Liver (tissue), 9 donors: ENCODE data around the gene EMP2. TPM values are rescaled to one million over a fixed set of nuclear protein-coding genes. Genes with fewer than 3 reads are reported as not detected.

Source experiments
- DNase-seq: peaks from one replicate; pipeline ENCODE4 v3.0.0-alpha.2; 2017; ENCODE audit warnings: low spot score
- H3K27ac ChIP-seq, 2 donors: one replicate each; pipeline ENCODE4 v1.7.0; 2013; ENCODE audit warnings: inconsistent platforms in 2 of 2, low read length in 2 of 2, control low read depth in 1 of 2, low read depth in 1 of 2, mild to moderate bottlenecking in 1 of 2
- H3K27me3 ChIP-seq, 4 donors: one replicate each; pipeline versions ENCODE4 v1.6.1 to v1.7.0; 2013; ENCODE audit warnings: low read length in 3 of 4, inconsistent platforms in 1 of 4, mild to moderate bottlenecking in 1 of 4, moderate library complexity in 1 of 4; ENCODE audit not compliant: control insufficient read depth in 4 of 4, insufficient read depth in 4 of 4
- H3K36me3 ChIP-seq, 4 donors: one replicate each; pipeline versions ENCODE4 v1.6.1 to v1.7.0; 2013; ENCODE audit warnings: low read length in 3 of 4, mild to moderate bottlenecking in 3 of 4, low read depth in 1 of 4, moderate library complexity in 1 of 4; ENCODE audit not compliant: control insufficient read depth in 4 of 4, insufficient read depth in 3 of 4
- H3K4me1 ChIP-seq, 4 donors: one replicate each; pipeline versions ENCODE4 v1.6.1 to v1.7.0; 2013; ENCODE audit warnings: low read length in 3 of 4, mild to moderate bottlenecking in 3 of 4, moderate library complexity in 1 of 4; ENCODE audit not compliant: control insufficient read depth in 4 of 4, insufficient read depth in 4 of 4
- H3K4me3 ChIP-seq, 3 donors: one replicate each; pipeline versions ENCODE4 v1.6.1 to v1.7.0; 2013; ENCODE audit warnings: low read length in 3 of 3, control low read depth in 1 of 3, low read depth in 1 of 3, mild to moderate bottlenecking in 1 of 3
- H3K9ac ChIP-seq, 2 donors: one replicate each; pipeline ENCODE4 v1.7.0; 2013; ENCODE audit warnings: low read length in 2 of 2, mild to moderate bottlenecking in 2 of 2, moderate library complexity in 2 of 2, control low read depth in 1 of 2, low read depth in 1 of 2
- H3K9me3 ChIP-seq, 4 donors: one replicate each; pipeline versions ENCODE4 v1.6.1 to v1.7.0; 2013; ENCODE audit warnings: low read length in 3 of 4; ENCODE audit not compliant: control insufficient read depth in 4 of 4
- ATF3 ChIP-seq: IDR thresholded peaks from 2 replicates; pipeline ENCODE4 v1.6.1; 2016; ENCODE audit warnings: antibody characterized with exemption
- CTCF ChIP-seq: fragments of 150-350 bp; IDR thresholded peaks from 2 replicates; pipeline ENCODE4 v1.5.1; 2017; ENCODE audit warnings: improper control_type of control experiment, low read depth, low read length; ENCODE audit not compliant: missing input control
- EGR1 ChIP-seq, 2 donors: IDR thresholded peaks; 2 replicates each; pipeline ENCODE4 v1.6.1; 2016 to 2018; ENCODE audit warnings: antibody characterized with exemption in 2 of 2, low read depth in 2 of 2
- FOXA1 ChIP-seq: IDR thresholded peaks from 2 replicates; pipeline ENCODE4 v1.6.1; 2016; ENCODE audit warnings: antibody characterized with exemption
- FOXA2 ChIP-seq: IDR thresholded peaks from 2 replicates; pipeline ENCODE4 v1.6.1; 2016; ENCODE audit warnings: antibody characterized with exemption
- GABPA ChIP-seq, 2 donors: IDR thresholded peaks in 1 of 2; conservative IDR thresholded peaks in 1 of 2; 2 replicates each; pipeline ENCODE4 v1.6.1; 2016; ENCODE audit warnings: antibody characterized with exemption in 2 of 2, mild to moderate bottlenecking in 1 of 2, moderate library complexity in 1 of 2
- HNF4A ChIP-seq, 2 donors: conservative IDR thresholded peaks; 2 replicates each; pipeline ENCODE4 v1.6.1; 2016; ENCODE audit warnings: antibody characterized with exemption in 2 of 2, mild to moderate bottlenecking in 2 of 2
- HNF4G ChIP-seq: IDR thresholded peaks from 2 replicates; pipeline ENCODE4 v1.6.1; 2016; ENCODE audit warnings: antibody characterized with exemption
- JUND ChIP-seq, 2 donors: IDR thresholded peaks; 2 replicates each; pipeline ENCODE4 v1.6.1; 2016; ENCODE audit warnings: antibody characterized with exemption in 2 of 2
- NR2F2 ChIP-seq: IDR thresholded peaks from 2 replicates; pipeline ENCODE4 v1.6.1; 2016; ENCODE audit warnings: antibody characterized with exemption
- RAD21 ChIP-seq, 2 donors: IDR thresholded peaks; 2 replicates each; pipeline ENCODE4 v1.6.1; 2016; ENCODE audit warnings: antibody characterized with exemption in 2 of 2, mild to moderate bottlenecking in 2 of 2
- RXRA ChIP-seq, 2 donors: IDR thresholded peaks; 2 replicates each; pipeline ENCODE4 v1.6.1; 2017 to 2018; ENCODE audit warnings: antibody characterized with exemption in 2 of 2, mild to moderate bottlenecking in 1 of 2
- SP1 ChIP-seq: IDR thresholded peaks from 2 replicates; pipeline ENCODE4 v1.6.1; 2018; ENCODE audit warnings: antibody characterized with exemption, mild to moderate bottlenecking
- TAF1 ChIP-seq: conservative IDR thresholded peaks from 2 replicates; pipeline ENCODE4 v1.6.1; 2016; ENCODE audit warnings: antibody characterized with exemption, mild to moderate bottlenecking
- YY1 ChIP-seq: IDR thresholded peaks from 2 replicates; pipeline ENCODE4 v1.6.1; 2016; ENCODE audit warnings: antibody characterized with exemption, mild to moderate bottlenecking
- ZBTB33 ChIP-seq: IDR thresholded peaks from 2 replicates; pipeline ENCODE4 v1.6.1; 2016; ENCODE audit warnings: antibody characterized with exemption
- WGBS: extraction: QIAGEN DNeasy Blood & Tissue Kit; methylation state at CpG from one replicate; pipeline ENCODE4 v1.1.7; 2013; 5-methylcytosine and 5-hydroxymethylcytosine counted together
- polyA plus RNA-seq, 2 donors: library from polyadenylated mRNA; stranded (reverse) in 1 of 2; unstranded in 1 of 2; fragments of 200-250 nt in 1 of 2; fragments of >200 nt in 1 of 2; fragmentation: Nextera tagmentation in 1 of 2; extraction: Ambion mirVana in 1 of 2; gene quantifications; one replicate each; pipeline versions ENCODE4 v1.2.1 to v1.2.3, GENCODE V29; 2013 to 2015
- total RNA-seq, 2 donors: library from RNA; depleted of rRNA; stranded (reverse); fragments of >200 nt; gene quantifications; one replicate each; pipeline ENCODE4 v1.2.3, GENCODE V29; 2014
- TF ChIP-seq, protein P1 (sequence below): IDR thresholded peaks from 2 replicates; pipeline ENCODE4 v1.6.1; 2016; ENCODE audit warnings: antibody characterized with exemption
- TF ChIP-seq, protein P2 (sequence below): IDR thresholded peaks from 2 replicates; pipeline ENCODE4 v1.6.1; 2016; ENCODE audit warnings: antibody characterized with exemption, mild to moderate bottlenecking
- donor health status: healthy.
- donor health status: healthy.
- donor health status: healthy.
- donor health status: healthy.
- donor health status: healthy.

EMP2 gene
- total and polyA plus RNA-seq, 4 donors = 6.2 to 138 (median 66.7) TPM

GRCh38 chr16:10598157-10598556 is 17.8 kb upstream of the EMP2 start:
- no peaks in the 10 kb centered on the region for H3K27me3 ChIP-seq
- H3K4me3 ChIP-seq = no peak overlapping the region
- 57% methylated on average over 11 of the region's 11 CpGs for WGBS
- H3K27ac ChIP-seq = no peak overlapping the region
- H3K9me3 ChIP-seq = no peaks in the 10 kb centered on the region
- no peak for TF ChIP-seq ZBTB33
- TF ChIP-seq FOXA1 = no peak
- TF ChIP-seq, protein P1, sequence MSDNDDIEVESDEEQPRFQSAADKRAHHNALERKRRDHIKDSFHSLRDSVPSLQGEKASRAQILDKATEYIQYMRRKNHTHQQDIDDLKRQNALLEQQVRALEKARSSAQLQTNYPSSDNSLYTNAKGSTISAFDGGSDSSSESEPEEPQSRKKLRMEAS = no peak
- no peak for TF ChIP-seq HNF4A (conservative IDR thresholded peaks at IDR 0.05)
- TF ChIP-seq JUND (IDR thresholded peaks at IDR 0.05) = no peak
- no peak for TF ChIP-seq SP1
- TF ChIP-seq CTCF = no peak
- no peak for TF ChIP-seq TAF1
- no peak for TF ChIP-seq HNF4G
- no peak for TF ChIP-seq NR2F2
- no peak for TF ChIP-seq FOXA2
- TF ChIP-seq EGR1 (IDR thresholded peaks at IDR 0.05; ENCODE audit: low read depth in 2 of 2) = no peak
- TF ChIP-seq RXRA (IDR thresholded peaks at IDR 0.05) = no peak
- H3K9ac ChIP-seq = no peak overlapping the region
- no peaks in the 10 kb centered on the region for H3K36me3 ChIP-seq
- H3K4me1 ChIP-seq = peaks cover 0 to 3% (median 0%) of the 10 kb centered on the region in 4 donors
- peak; percentile 47 for DNase-seq

DNA sequence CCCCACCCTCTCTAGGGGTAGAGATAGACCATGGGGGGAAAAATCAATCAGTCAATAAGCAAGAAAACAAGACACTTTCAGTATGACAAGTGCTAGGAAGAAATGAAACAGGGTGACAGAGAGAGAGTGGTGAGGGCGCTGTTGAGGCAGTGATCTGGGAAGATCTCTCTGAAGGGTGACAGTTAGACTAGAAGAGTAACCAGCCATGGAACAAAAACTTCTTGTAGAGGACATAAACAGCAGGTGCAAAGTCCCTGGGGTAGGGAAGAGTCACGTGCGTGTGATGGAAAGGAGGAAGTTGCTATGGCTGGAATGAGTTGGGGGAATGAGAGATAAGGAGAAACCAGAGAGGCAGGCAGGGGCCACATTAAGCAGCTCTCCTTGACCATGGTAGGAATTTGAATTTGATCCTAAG is 16.8 kb upstream of the EMP2 start:
- DNase-seq = no peak
- Histone ChIP-seq H3K9ac (no peak overlapping the region), H3K27ac (no peak overlapping the region), H3K27me3 (no peaks in the 10 kb centered on the region), H3K36me3 (no peaks in the 10 kb centered on the region), H3K4me1 (peaks cover 0 to 3% (median 0%) of the 10 kb centered on the region in 4 donors), H3K4me3 (no peak overlapping the region), H3K9me3 (no peaks in the 10 kb centered on the region)
- 80% methylated on average over 3 of the region's 3 CpGs for WGBS
- TF ChIP-seq FOXA1 (no peak), RAD21 (IDR thresholded peaks at IDR 0.05) (no peak), YY1 (no peak), HNF4G (no peak), ZBTB33 (no peak), EGR1 (IDR thresholded peaks at IDR 0.05; ENCODE audit: low read depth in 2 of 2) (no peak), RXRA (IDR thresholded peaks at IDR 0.05) (no peak), SP1 (no peak), NR2F2 (no peak), FOXA2 (no peak), TAF1 (no peak), GABPA (IDR thresholded peaks at IDR 0.05 in 1 of 2, conservative IDR thresholded peaks at IDR 0.05 in 1 of 2) (no peak), ATF3 (no peak)
- TF ChIP-seq, protein P2, sequence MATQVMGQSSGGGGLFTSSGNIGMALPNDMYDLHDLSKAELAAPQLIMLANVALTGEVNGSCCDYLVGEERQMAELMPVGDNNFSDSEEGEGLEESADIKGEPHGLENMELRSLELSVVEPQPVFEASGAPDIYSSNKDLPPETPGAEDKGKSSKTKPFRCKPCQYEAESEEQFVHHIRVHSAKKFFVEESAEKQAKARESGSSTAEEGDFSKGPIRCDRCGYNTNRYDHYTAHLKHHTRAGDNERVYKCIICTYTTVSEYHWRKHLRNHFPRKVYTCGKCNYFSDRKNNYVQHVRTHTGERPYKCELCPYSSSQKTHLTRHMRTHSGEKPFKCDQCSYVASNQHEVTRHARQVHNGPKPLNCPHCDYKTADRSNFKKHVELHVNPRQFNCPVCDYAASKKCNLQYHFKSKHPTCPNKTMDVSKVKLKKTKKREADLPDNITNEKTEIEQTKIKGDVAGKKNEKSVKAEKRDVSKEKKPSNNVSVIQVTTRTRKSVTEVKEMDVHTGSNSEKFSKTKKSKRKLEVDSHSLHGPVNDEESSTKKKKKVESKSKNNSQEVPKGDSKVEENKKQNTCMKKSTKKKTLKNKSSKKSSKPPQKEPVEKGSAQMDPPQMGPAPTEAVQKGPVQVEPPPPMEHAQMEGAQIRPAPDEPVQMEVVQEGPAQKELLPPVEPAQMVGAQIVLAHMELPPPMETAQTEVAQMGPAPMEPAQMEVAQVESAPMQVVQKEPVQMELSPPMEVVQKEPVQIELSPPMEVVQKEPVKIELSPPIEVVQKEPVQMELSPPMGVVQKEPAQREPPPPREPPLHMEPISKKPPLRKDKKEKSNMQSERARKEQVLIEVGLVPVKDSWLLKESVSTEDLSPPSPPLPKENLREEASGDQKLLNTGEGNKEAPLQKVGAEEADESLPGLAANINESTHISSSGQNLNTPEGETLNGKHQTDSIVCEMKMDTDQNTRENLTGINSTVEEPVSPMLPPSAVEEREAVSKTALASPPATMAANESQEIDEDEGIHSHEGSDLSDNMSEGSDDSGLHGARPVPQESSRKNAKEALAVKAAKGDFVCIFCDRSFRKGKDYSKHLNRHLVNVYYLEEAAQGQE = no peak
- TF ChIP-seq, protein P1 = no peak
